GM12878 (cell line): ENCODE data around the gene GGA2.

Experiments
- EZH2 ChIP-seq: IDR thresholded peaks from 2 replicates; pipeline ENCODE4 v1.6.1; 2012; ENCODE audit warnings: low read depth, mild to moderate bottlenecking, control low read depth, inconsistent platforms, low read length, borderline replicate concordance; ENCODE audit not compliant: control insufficient read depth
- IRF3 ChIP-seq: fragments of 450-650 bp; IDR thresholded peaks from 2 replicates; pipeline ENCODE4 v1.6.1; 2014; ENCODE audit warnings: mild to moderate bottlenecking
- SRF ChIP-seq, 2 experiments: IDR thresholded peaks; 2 replicates each; pipeline ENCODE4 v1.6.1; 2011; ENCODE audit warnings: low read depth in 2 of 2, low read length in 2 of 2, mild to moderate bottlenecking in 1 of 2, moderate library complexity in 1 of 2
- TAF1 ChIP-seq: IDR thresholded peaks from 2 replicates; pipeline ENCODE4 v1.6.1; 2011; ENCODE audit warnings: mild to moderate bottlenecking, low read depth, low read length, borderline replicate concordance
- TF ChIP-seq, protein P1 (sequence below), 3 experiments: IDR thresholded peaks in 2 of 3; conservative IDR thresholded peaks in 1 of 3; 2 replicates each; pipeline ENCODE4 v1.5.1; 2011; ENCODE audit warnings: low read depth in 3 of 3, low read length in 3 of 3, mild to moderate bottlenecking in 3 of 3, control low read depth in 2 of 3, moderate library complexity in 2 of 3, inconsistent platforms in 1 of 3, mixed read lengths in 1 of 3; ENCODE audit not compliant: control insufficient read depth in 2 of 3, insufficient read depth in 1 of 3; ENCODE audit errors: extremely low read depth in 1 of 3

DNA sequence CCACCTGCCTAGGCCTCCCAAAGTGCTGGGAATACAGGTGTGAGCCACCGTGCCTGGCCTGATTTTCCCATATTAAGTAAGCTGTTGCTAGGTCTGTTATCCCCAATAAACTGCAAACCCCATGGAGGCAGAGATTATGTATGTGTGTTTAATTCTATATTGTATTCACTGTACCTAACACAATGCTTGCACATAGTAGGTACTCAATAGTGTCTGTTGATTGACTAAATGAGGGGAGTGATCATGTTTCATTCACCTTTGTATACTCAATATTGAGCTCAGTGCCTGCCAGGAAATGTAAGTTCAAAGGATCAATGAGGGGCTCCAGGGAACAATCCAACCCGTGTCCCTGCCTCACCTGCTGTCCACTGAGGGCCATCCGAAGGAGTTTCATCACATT is 14.6 kb upstream of the GGA2 start:
- TF ChIP-seq, protein P1, sequence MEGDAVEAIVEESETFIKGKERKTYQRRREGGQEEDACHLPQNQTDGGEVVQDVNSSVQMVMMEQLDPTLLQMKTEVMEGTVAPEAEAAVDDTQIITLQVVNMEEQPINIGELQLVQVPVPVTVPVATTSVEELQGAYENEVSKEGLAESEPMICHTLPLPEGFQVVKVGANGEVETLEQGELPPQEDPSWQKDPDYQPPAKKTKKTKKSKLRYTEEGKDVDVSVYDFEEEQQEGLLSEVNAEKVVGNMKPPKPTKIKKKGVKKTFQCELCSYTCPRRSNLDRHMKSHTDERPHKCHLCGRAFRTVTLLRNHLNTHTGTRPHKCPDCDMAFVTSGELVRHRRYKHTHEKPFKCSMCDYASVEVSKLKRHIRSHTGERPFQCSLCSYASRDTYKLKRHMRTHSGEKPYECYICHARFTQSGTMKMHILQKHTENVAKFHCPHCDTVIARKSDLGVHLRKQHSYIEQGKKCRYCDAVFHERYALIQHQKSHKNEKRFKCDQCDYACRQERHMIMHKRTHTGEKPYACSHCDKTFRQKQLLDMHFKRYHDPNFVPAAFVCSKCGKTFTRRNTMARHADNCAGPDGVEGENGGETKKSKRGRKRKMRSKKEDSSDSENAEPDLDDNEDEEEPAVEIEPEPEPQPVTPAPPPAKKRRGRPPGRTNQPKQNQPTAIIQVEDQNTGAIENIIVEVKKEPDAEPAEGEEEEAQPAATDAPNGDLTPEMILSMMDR (IDR thresholded peaks at IDR 0.05 in 2 of 3, conservative IDR thresholded peaks at IDR 0.05 in 1 of 3; ENCODE audit: control insufficient read depth in 2 of 3, extremely low read depth in 1 of 3, insufficient read depth in 1 of 3, low read depth in 3 of 3, low read length in 3 of 3), result no peak
- TF ChIP-seq SRF (IDR thresholded peaks at IDR 0.05; ENCODE audit: low read depth in 2 of 2, low read length in 2 of 2) (no peak), TAF1 (no peak), EZH2 (no peak), IRF3 (no peak)
